Measurements from ENCODE around the gene PLS1.

DNA sequence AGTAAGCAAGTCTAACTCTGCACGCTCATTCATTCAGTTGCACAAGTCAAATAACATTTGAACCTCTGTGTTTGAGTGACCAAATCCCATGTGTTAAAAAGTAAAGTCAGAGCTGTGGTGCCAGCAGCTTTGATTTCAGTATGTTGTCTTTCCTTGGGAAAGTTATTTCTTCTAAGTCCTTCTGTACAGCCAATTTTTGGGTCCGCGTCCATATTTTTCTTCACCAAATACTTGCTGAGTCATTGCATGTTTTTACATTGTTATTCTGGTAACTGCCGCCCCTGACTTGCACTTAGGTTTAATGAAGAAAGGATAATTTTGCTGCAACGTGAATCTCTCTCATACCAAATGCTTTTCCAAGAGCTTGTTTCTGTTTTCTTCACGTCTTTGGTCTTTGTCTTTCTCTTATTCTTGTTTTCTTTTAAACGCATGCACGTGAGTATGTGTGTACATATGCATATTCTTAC is 56.7 kb downstream of the PLS1 start:
- TF ChIP-seq, protein P1, sequence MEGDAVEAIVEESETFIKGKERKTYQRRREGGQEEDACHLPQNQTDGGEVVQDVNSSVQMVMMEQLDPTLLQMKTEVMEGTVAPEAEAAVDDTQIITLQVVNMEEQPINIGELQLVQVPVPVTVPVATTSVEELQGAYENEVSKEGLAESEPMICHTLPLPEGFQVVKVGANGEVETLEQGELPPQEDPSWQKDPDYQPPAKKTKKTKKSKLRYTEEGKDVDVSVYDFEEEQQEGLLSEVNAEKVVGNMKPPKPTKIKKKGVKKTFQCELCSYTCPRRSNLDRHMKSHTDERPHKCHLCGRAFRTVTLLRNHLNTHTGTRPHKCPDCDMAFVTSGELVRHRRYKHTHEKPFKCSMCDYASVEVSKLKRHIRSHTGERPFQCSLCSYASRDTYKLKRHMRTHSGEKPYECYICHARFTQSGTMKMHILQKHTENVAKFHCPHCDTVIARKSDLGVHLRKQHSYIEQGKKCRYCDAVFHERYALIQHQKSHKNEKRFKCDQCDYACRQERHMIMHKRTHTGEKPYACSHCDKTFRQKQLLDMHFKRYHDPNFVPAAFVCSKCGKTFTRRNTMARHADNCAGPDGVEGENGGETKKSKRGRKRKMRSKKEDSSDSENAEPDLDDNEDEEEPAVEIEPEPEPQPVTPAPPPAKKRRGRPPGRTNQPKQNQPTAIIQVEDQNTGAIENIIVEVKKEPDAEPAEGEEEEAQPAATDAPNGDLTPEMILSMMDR (IDR thresholded peaks at IDR 0.05): no peak
- TF ChIP-seq RAD21 (conservative IDR thresholded peaks at IDR 0.05 in 1 of 2, IDR thresholded peaks at IDR 0.05 in 1 of 2): no peak
- no peak for TF ChIP-seq RCOR1 (IDR thresholded peaks at IDR 0.05; ENCODE audit: low read depth, low read length)
- TF ChIP-seq POLR2A (IDR thresholded peaks at IDR 0.05; ENCODE audit: low read length): no peak
- TF ChIP-seq, protein P2, sequence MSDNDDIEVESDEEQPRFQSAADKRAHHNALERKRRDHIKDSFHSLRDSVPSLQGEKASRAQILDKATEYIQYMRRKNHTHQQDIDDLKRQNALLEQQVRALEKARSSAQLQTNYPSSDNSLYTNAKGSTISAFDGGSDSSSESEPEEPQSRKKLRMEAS (IDR thresholded peaks at IDR 0.05): no peak
- TF ChIP-seq, protein P3, sequence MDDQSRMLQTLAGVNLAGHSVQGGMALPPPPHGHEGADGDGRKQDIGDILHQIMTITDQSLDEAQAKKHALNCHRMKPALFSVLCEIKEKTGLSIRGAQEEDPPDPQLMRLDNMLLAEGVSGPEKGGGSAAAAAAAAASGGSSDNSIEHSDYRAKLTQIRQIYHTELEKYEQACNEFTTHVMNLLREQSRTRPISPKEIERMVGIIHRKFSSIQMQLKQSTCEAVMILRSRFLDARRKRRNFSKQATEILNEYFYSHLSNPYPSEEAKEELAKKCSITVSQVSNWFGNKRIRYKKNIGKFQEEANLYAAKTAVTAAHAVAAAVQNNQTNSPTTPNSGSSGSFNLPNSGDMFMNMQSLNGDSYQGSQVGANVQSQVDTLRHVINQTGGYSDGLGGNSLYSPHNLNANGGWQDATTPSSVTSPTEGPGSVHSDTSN (IDR thresholded peaks at IDR 0.05): no peak
- TF ChIP-seq SREBF2 (IDR thresholded peaks at IDR 0.05): no peak
- TF ChIP-seq RFX5 (IDR thresholded peaks at IDR 0.05): no peak
- TF ChIP-seq FOSL2 (IDR thresholded peaks at IDR 0.05): no peak
- TF ChIP-seq FOSL2 (CRISPR knock-in tag; IDR thresholded peaks at IDR 0.05): no peak
- TF ChIP-seq, protein P4, sequence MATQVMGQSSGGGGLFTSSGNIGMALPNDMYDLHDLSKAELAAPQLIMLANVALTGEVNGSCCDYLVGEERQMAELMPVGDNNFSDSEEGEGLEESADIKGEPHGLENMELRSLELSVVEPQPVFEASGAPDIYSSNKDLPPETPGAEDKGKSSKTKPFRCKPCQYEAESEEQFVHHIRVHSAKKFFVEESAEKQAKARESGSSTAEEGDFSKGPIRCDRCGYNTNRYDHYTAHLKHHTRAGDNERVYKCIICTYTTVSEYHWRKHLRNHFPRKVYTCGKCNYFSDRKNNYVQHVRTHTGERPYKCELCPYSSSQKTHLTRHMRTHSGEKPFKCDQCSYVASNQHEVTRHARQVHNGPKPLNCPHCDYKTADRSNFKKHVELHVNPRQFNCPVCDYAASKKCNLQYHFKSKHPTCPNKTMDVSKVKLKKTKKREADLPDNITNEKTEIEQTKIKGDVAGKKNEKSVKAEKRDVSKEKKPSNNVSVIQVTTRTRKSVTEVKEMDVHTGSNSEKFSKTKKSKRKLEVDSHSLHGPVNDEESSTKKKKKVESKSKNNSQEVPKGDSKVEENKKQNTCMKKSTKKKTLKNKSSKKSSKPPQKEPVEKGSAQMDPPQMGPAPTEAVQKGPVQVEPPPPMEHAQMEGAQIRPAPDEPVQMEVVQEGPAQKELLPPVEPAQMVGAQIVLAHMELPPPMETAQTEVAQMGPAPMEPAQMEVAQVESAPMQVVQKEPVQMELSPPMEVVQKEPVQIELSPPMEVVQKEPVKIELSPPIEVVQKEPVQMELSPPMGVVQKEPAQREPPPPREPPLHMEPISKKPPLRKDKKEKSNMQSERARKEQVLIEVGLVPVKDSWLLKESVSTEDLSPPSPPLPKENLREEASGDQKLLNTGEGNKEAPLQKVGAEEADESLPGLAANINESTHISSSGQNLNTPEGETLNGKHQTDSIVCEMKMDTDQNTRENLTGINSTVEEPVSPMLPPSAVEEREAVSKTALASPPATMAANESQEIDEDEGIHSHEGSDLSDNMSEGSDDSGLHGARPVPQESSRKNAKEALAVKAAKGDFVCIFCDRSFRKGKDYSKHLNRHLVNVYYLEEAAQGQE (IDR thresholded peaks at IDR 0.05): no peak
- no peak for TF ChIP-seq MYC (IDR thresholded peaks at IDR 0.05; ENCODE audit: borderline replicate concordance, low read length)
- no peak for TF ChIP-seq ZSCAN20 (CRISPR knock-in tag; IDR thresholded peaks at IDR 0.05)
